K562 (cell line): Measurements from ENCODE around the gene TRMT2A. TPM values are rescaled to one million over a fixed set of nuclear protein-coding genes. Genes with fewer than 3 reads are reported as not detected.

Source experiments
- AFF4 ChIP-seq: sonication (generic); formaldehyde crosslinking; IDR thresholded peaks from 2 replicates; pipeline ENCODE4 v1.8.0; 2023; ENCODE audit warnings: mild to moderate bottlenecking, missing genetic modification reagents
- CBX5 ChIP-seq: IDR thresholded peaks from 2 replicates; pipeline ENCODE4 v1.6.1; 2014; ENCODE audit warnings: low read depth, borderline replicate concordance
- FOXJ2 ChIP-seq: fragments of 200-800 bp; sonication (Bioruptor generic); IDR thresholded peaks from 2 replicates; pipeline ENCODE4 v1.6.1; 2016; ENCODE audit warnings: missing genetic modification characterization, missing compliant biosample characterization
- KLF16 ChIP-seq: IDR thresholded peaks from 2 replicates; pipeline ENCODE4 v1.6.1; 2016; ENCODE audit warnings: antibody characterized with exemption
- MAZ ChIP-seq, 2 experiments: fragments of 450-650 bp in 1 of 2; sonication (generic) in 1 of 2; formaldehyde crosslinking; IDR thresholded peaks in 1 of 2; conservative IDR thresholded peaks in 1 of 2; 2 replicates each; pipeline versions ENCODE4 v1.4.0 to v1.5.0; 2020; ENCODE audit warnings: mild to moderate bottlenecking in 1 of 2, missing genetic modification reagents in 1 of 2
- MEF2D ChIP-seq: conservative IDR thresholded peaks from 2 replicates; pipeline ENCODE4 v1.6.1; 2016; ENCODE audit warnings: low read depth, missing genetic modification characterization, missing compliant biosample characterization
- MNT ChIP-seq, 2 experiments: fragments of 450-650 bp; conservative IDR thresholded peaks; 2 replicates each; pipeline ENCODE4 v1.6.1; 2017; ENCODE audit warnings: mild to moderate bottlenecking in 2 of 2, moderate library complexity in 2 of 2
- MTA1 ChIP-seq: fragments of 450-650 bp; IDR thresholded peaks from 2 replicates; pipeline ENCODE4 v1.6.1; 2017; ENCODE audit warnings: borderline replicate concordance
- NUFIP1 ChIP-seq: fragments of 450-650 bp; IDR thresholded peaks from 2 replicates; pipeline ENCODE4 v1.6.1; 2018; ENCODE audit not compliant: partially characterized antibody
- OTX1 ChIP-seq: fragments of 450-650 bp; formaldehyde crosslinking; IDR thresholded peaks from 2 replicates; pipeline ENCODE4 v1.4.0; 2022; ENCODE audit warnings: mild to moderate bottlenecking
- PHF21A ChIP-seq: fragments of 450-650 bp; IDR thresholded peaks from 2 replicates; pipeline ENCODE4 v1.6.1; 2017; ENCODE audit warnings: low read depth, borderline replicate concordance
- RNF219 ChIP-seq: fragments of 250-450 bp; sonication (Bioruptor Pico); IDR thresholded peaks from 2 replicates; pipeline ENCODE4 v1.5.0; 2022; ENCODE audit warnings: mild to moderate bottlenecking
- SP2 ChIP-seq: IDR thresholded peaks from 2 replicates; pipeline ENCODE4 v1.6.1; 2011; ENCODE audit warnings: mild to moderate bottlenecking, low read depth, low read length, moderate library complexity; ENCODE audit not compliant: poor library complexity, severe bottlenecking; ENCODE audit errors: extremely low read depth
- ZFP1 ChIP-seq: fragments of 450-650 bp; formaldehyde crosslinking; IDR thresholded peaks from 2 replicates; pipeline ENCODE4 v1.4.0; 2020; ENCODE audit warnings: mild to moderate bottlenecking, mixed read lengths
- ZNF140 ChIP-seq: fragments of 250-450 bp; sonication (Bioruptor Pico); IDR thresholded peaks from 2 replicates; pipeline ENCODE4 v1.8.0; 2021; ENCODE audit warnings: moderate library complexity, mild to moderate bottlenecking, inconsistent platforms
- polyA plus RNA-seq, 8 experiments: library from polyadenylated mRNA; depleted of rRNA in 4 of 8; stranded (reverse) in 5 of 8; unstranded in 3 of 8; fragments of >200 nt; fragmentation: Nextera tagmentation in 2 of 8; fragmentation: Illumina TruSeq in 1 of 8; extraction: Ambion mirVana in 2 of 8; extraction: Trizol in 1 of 8; gene quantifications; 2 replicates each; pipeline versions ENCODE4 v1.2.1 to v1.2.3, GENCODE V29; 2011 to 2014; ENCODE audit warnings: inconsistent platforms in 1 of 8, missing spikeins in 1 of 8
- total RNA-seq, 7 experiments: library from RNA; depleted of rRNA in 6 of 7; stranded (reverse); fragments of >200 nt in 6 of 7; fragmentation: Illumina TruSeq in 2 of 7; extraction: Trizol in 2 of 7; gene quantifications; 2 replicates each; pipeline versions ENCODE4 v1.2.1 to v1.2.3, GENCODE V29; 2011 to 2021; ENCODE audit warnings: low replicate concordance in 1 of 7

Gene TRMT2A
- total and polyA plus RNA-seq, 9 of the 15 experiments (the other 6 are each of a cell fraction or from before 2014, with no cell fraction given): 1.6 to 265 (median 140) TPM

- TF ChIP-seq MAZ (CRISPR knock-in tag; conservative IDR thresholded peaks at IDR 0.05 in 1 of 2, IDR thresholded peaks at IDR 0.05 in 1 of 2): no peak; a peak in 1 of 4 replicates
- no peak for TF ChIP-seq PHF21A
- no peak for TF ChIP-seq ZNF140
- TF ChIP-seq MTA1: no peak
- no peak for TF ChIP-seq SP2
- TF ChIP-seq MEF2D: no peak
- TF ChIP-seq ZFP1 (CRISPR knock-in tag): no peak
- no peak for TF ChIP-seq MNT (conservative IDR thresholded peaks at IDR 0.05)
- no peak for TF ChIP-seq AFF4 (CRISPR knock-in tag)
- no peak for TF ChIP-seq KLF16
- peak; percentile 78 for TF ChIP-seq NUFIP1
- TF ChIP-seq OTX1: no peak
- peak; percentile 73; the same call in 1 of the 2 replicates for TF ChIP-seq RNF219 (CRISPR knock-in tag)
- no peak for TF ChIP-seq FOXJ2
- TF ChIP-seq CBX5: no peak
These were observed 11.0 kb upstream of the TRMT2A start (continued) for GRCh38 chr22:20127869-20128618.
